Gastrocnemius medialis (tissue), 4 donors: ENCODE results near the gene ANAPC1. TPM values are rescaled to one million over a fixed set of nuclear protein-coding genes. Genes with fewer than 3 reads are reported as not detected.

Experiments used
- ATAC-seq, 2 donors: fragments of 150-250 bp; one replicate each; pipeline ENCODE4 v1.9.1; 2016
- DNase-seq, 2 donors: peaks; one replicate each; pipeline ENCODE4 v3.0.0-alpha.2; 2019
- H3K27ac ChIP-seq, 4 donors: fragments of 200-600 bp; sonication (generic); 1 replicate in 1 of 4; 2 replicates in 3 of 4; pipeline ENCODE4 v1.5.1; 2016 to 2018; ENCODE audit warnings: mild to moderate bottlenecking in 2 of 4, moderate library complexity in 1 of 4
- H3K27me3 ChIP-seq, 3 donors: fragments of 200-600 bp; sonication (generic) in 2 of 3; 1 replicate in 1 of 3; 2 replicates in 2 of 3; pipeline versions ENCODE4 v1.5.1 to v1.6.0; 2016 to 2019; ENCODE audit warnings: mild to moderate bottlenecking in 1 of 3, moderate library complexity in 1 of 3
- H3K36me3 ChIP-seq, 2 donors: fragments of 200-600 bp; sonication (generic) in 1 of 2; one replicate each; pipeline ENCODE4 v1.5.1; 2017 to 2018
- H3K4me1 ChIP-seq, 2 donors: fragments of 200-600 bp; sonication (generic) in 1 of 2; one replicate each; pipeline ENCODE4 v1.5.1; 2016 to 2017; ENCODE audit warnings: mild to moderate bottlenecking in 2 of 2
- H3K4me3 ChIP-seq, 4 donors: fragments of 200-600 bp; sonication (generic) in 3 of 4; 1 replicate in 1 of 4; 2 replicates in 3 of 4; pipeline ENCODE4 v1.5.1; 2016 to 2019; ENCODE audit warnings: mild to moderate bottlenecking in 2 of 4
- H3K9me3 ChIP-seq, 3 donors: fragments of 200-600 bp; sonication (generic) in 2 of 3; 1 replicate in 1 of 3; 2 replicates in 2 of 3; pipeline ENCODE4 v1.5.1; 2016 to 2019
- CTCF ChIP-seq, 5 experiments: fragments of 450-650 bp in 3 of 5; fragments of 200-600 bp in 2 of 5; sonication (generic) in 2 of 5; IDR thresholded peaks in 4 of 5; conservative IDR thresholded peaks in 1 of 5; 1 replicate in 4 of 5; 2 replicates in 1 of 5; pipeline ENCODE4 v1.5.1; 2016 to 2019; ENCODE audit warnings: antibody characterized with exemption in 5 of 5, mild to moderate bottlenecking in 3 of 5, moderate library complexity in 3 of 5
- POLR2A ChIP-seq, 2 donors: fragments of 450-650 bp; IDR thresholded peaks; one replicate each; pipeline ENCODE4 v1.6.1; 2017; ENCODE audit warnings: antibody characterized with exemption in 2 of 2, mild to moderate bottlenecking in 2 of 2, moderate library complexity in 2 of 2
- in situ Hi-C, 4 donors: fragments of 200-750 bp; cut with MboI; loops; one replicate each; pipeline versions ENCODE4 v1.15.0 to v1.8.0; 2017; ENCODE audit warnings: low sequenced_read_pairs in 4 of 4
- intact Hi-C: fragments of 100-400 bp; cut with DNase I; formaldehyde crosslinking; loops from one replicate; pipeline ENCODE4 v1.15.1; 2023; ENCODE audit warnings: low total_unique reads
- total RNA-seq, 4 donors: library from RNA; depleted of rRNA; stranded (reverse); fragments of >200 nt; gene quantifications; one replicate each; pipeline versions ENCODE4 v1.1.0 to v1.2.3, GENCODE V29; 2016

The ANAPC1 gene
- total RNA-seq, 4 donors from 2014 or later: 28.3 to 33.9 (median 30.8) TPM

DNA sequence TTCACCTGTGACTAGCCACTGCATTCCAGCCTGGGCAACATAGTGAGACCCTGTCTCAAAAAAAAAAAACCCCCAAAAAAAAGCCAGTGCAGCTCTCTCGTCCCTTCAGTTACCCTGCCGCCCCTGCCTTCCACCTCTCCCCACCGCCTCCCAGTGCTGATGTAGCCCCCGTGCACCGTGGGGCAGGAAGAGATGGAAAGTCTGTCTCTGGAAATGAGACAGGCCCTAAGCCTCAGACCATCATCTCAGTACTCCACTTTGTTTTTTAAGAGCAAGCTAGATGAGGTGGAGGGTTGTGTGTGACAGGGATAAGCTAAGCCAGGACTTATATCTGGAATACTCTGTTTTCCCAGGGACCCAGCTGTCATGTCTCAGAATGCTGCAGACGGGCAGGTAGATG lies 46.4 kb upstream of the ANAPC1 start:
- H3K4me1 ChIP-seq: no peaks in the 10 kb centered on the region
- no peaks in the 10 kb centered on the region for H3K36me3 ChIP-seq
- H3K27me3 ChIP-seq: no peaks in the 10 kb centered on the region
- H3K4me3 ChIP-seq: no peak overlapping the region
- intact Hi-C loops: no loop called here
- DNase-seq: no peak
- in situ Hi-C loops: no loop called here
- H3K27ac ChIP-seq: no peak overlapping the region
- ATAC-seq: no peak
- TF ChIP-seq CTCF (IDR thresholded peaks at IDR 0.05 in 4 of 5, conservative IDR thresholded peaks at IDR 0.05 in 1 of 5) (no peak), POLR2A (IDR thresholded peaks at IDR 0.05) (no peak)
- no peaks in the 10 kb centered on the region for H3K9me3 ChIP-seq

DNA sequence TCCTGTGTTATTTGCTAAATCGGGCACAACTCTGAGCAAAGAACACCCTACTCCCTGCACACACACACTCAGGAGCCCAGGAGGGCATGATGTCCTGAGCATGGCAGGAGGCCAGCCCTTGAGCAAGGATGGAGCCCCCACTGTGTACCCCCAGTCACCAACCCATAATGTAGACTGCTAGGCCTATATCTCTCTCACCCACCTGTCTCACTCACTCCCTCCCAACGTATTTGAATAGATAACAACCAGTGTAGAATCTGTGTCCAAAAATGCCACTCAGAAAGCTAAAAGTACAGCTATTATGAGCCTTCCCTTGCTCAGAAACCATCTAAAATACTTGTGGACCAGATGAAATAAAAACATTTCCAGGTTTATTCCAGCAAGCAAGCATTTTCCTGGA lies 43.7 kb upstream of the ANAPC1 start:
- Histone ChIP-seq H3K4me1 (no peaks in the 10 kb centered on the region), H3K27ac (no peak overlapping the region), H3K9me3 (no peaks in the 10 kb centered on the region), H3K4me3 (no peak overlapping the region), H3K27me3 (no peaks in the 10 kb centered on the region), H3K36me3 (no peaks in the 10 kb centered on the region)
- intact Hi-C loops: no loop called here
- ATAC-seq: no peak
- in situ Hi-C loops: no loop called here
- TF ChIP-seq POLR2A (IDR thresholded peaks at IDR 0.05): no peak
- TF ChIP-seq CTCF (IDR thresholded peaks at IDR 0.05 in 4 of 5, conservative IDR thresholded peaks at IDR 0.05 in 1 of 5): no peak
- no peak for DNase-seq

GRCh38 chr2:111924617-111925107 lies 40.7 kb upstream of the ANAPC1 start:
- no peak overlapping the region for H3K4me3 ChIP-seq
- in situ Hi-C loops (no loop called here), intact Hi-C loops (no loop called here)
- no peak for DNase-seq
- H3K9me3 ChIP-seq: no peaks in the 10 kb centered on the region
- no peaks in the 10 kb centered on the region for H3K27me3 ChIP-seq
- no peaks in the 10 kb centered on the region for H3K4me1 ChIP-seq
- no peak overlapping the region for H3K27ac ChIP-seq
- ATAC-seq: no peak
- no peaks in the 10 kb centered on the region for H3K36me3 ChIP-seq
- TF ChIP-seq POLR2A (IDR thresholded peaks at IDR 0.05) (no peak), CTCF (IDR thresholded peaks at IDR 0.05 in 4 of 5, conservative IDR thresholded peaks at IDR 0.05 in 1 of 5) (no peak)

DNA sequence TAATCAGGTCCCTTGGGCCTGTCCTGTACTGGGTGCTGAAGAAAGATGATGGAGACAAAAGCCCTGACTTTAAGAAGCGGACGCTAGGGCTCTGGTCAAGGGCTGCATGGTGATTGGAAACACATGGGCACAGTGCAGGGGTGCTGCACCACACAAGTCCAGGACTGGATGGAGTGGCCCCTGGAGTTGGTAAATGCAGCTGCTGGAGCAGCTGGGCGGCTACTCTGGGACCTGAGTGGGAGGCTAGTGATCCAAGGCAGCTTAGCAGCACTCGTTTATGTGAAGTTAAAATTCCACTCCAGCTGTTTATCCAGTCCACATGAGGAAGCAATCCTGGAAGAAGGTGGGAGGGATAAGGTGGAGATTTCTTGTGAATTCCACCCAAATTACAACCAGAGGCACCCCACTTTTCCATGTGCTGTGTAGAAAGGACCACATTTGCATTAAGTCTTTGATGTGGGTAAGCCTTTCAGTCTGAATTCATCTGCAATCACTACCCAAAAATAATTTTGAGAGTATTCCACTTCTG lies 39.3 kb upstream of the ANAPC1 start:
- H3K4me1 ChIP-seq: no peaks in the 10 kb centered on the region
- intact Hi-C loops (no loop called here), in situ Hi-C loops (no loop called here)
- H3K27ac ChIP-seq: no peak overlapping the region
- ATAC-seq: no peak
- TF ChIP-seq CTCF (IDR thresholded peaks at IDR 0.05 in 4 of 5, conservative IDR thresholded peaks at IDR 0.05 in 1 of 5) (no peak), POLR2A (IDR thresholded peaks at IDR 0.05) (no peak)
- no peak overlapping the region for H3K4me3 ChIP-seq
- no peaks in the 10 kb centered on the region for H3K27me3 ChIP-seq
- H3K9me3 ChIP-seq: no peaks in the 10 kb centered on the region
- no peaks in the 10 kb centered on the region for H3K36me3 ChIP-seq
- no peak for DNase-seq
